PFSK-1 (cell line): ENCODE data around the gene KRTAP10-6.

Experiments
- POLR2AphosphoS5 ChIP-seq: IDR thresholded peaks from 2 replicates; pipeline ENCODE4 v1.6.1; 2012; ENCODE audit warnings: low read depth, mild to moderate bottlenecking, control low read depth, low read length, moderate library complexity
- SIN3A ChIP-seq: IDR thresholded peaks from 2 replicates; pipeline ENCODE4 v1.6.1; 2012; ENCODE audit warnings: mild to moderate bottlenecking, low read length, moderate library complexity, borderline replicate concordance; ENCODE audit not compliant: insufficient read depth
- TF ChIP-seq, protein P1 (sequence below), 2 experiments: IDR thresholded peaks; 2 replicates each; pipeline versions ENCODE4 v1.6.1 to v1.8.0; 2011 to 2012; ENCODE audit warnings: low read depth in 2 of 2, low read length in 2 of 2, control low read depth in 1 of 2, inconsistent platforms in 1 of 2, mild to moderate bottlenecking in 1 of 2, moderate library complexity in 1 of 2; ENCODE audit not compliant: insufficient read depth in 1 of 2

DNA sequence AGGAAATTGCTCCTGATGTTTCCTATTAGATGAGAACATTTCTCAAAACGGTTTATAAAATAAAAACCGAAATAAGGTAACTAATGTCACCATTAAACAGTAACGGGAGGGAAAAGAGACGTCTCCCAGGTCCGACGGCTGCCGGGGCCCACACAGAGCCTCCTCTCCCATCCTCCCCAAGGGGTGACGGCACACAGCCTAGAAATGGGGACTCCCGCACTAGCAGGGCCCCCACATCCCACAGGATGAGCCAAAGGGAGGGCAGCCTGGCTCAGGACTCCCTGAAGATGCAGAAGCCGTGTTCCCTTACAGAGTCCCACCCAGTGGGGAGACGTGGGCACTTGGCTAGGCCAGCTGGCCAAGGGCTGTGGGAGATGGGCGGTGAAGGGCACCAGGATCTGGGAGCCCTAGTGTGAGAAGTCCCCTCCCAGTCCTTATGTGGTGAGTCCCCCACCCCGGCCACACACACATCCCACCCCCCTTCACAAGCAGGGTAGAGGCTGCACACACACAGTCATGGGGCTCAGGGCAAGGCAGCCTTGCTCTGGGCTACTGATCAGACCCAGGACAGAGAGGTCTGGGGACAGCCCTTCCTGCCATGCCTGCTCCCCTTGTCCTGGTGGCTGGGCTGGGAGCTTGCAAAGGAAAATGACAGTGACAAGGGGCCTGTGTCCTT is 37.0 kb downstream of the KRTAP10-6 start:
- TF ChIP-seq, protein P1, sequence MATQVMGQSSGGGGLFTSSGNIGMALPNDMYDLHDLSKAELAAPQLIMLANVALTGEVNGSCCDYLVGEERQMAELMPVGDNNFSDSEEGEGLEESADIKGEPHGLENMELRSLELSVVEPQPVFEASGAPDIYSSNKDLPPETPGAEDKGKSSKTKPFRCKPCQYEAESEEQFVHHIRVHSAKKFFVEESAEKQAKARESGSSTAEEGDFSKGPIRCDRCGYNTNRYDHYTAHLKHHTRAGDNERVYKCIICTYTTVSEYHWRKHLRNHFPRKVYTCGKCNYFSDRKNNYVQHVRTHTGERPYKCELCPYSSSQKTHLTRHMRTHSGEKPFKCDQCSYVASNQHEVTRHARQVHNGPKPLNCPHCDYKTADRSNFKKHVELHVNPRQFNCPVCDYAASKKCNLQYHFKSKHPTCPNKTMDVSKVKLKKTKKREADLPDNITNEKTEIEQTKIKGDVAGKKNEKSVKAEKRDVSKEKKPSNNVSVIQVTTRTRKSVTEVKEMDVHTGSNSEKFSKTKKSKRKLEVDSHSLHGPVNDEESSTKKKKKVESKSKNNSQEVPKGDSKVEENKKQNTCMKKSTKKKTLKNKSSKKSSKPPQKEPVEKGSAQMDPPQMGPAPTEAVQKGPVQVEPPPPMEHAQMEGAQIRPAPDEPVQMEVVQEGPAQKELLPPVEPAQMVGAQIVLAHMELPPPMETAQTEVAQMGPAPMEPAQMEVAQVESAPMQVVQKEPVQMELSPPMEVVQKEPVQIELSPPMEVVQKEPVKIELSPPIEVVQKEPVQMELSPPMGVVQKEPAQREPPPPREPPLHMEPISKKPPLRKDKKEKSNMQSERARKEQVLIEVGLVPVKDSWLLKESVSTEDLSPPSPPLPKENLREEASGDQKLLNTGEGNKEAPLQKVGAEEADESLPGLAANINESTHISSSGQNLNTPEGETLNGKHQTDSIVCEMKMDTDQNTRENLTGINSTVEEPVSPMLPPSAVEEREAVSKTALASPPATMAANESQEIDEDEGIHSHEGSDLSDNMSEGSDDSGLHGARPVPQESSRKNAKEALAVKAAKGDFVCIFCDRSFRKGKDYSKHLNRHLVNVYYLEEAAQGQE (IDR thresholded peaks at IDR 0.05; ENCODE audit: insufficient read depth in 1 of 2, low read depth in 2 of 2, low read length in 2 of 2): no peak
- TF ChIP-seq SIN3A: no peak
- no peak for TF ChIP-seq POLR2AphosphoS5
